ENCODE results near the gene R3HCC1L.

DNA sequence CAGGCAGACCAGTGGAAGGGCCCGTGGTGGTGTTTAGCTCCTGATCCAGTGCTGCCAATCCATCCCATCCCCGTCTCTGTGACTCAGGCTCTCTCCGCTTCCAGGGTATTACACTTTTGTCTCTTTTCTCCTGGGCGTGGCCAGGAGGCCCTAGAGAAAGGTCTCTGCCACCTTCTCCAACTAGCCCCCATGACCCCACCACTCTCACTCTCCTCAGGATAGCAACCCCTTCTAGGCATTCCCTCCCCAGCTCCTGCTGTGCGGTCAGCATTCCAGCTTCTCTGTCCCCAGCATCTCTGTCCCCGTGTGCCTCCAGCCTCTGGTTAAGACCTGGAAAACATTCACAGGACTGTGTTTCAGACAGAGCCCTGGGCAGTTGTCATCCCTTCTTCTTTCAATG, 36.2 kb upstream of the R3HCC1L start:
- TF ChIP-seq, protein P1, sequence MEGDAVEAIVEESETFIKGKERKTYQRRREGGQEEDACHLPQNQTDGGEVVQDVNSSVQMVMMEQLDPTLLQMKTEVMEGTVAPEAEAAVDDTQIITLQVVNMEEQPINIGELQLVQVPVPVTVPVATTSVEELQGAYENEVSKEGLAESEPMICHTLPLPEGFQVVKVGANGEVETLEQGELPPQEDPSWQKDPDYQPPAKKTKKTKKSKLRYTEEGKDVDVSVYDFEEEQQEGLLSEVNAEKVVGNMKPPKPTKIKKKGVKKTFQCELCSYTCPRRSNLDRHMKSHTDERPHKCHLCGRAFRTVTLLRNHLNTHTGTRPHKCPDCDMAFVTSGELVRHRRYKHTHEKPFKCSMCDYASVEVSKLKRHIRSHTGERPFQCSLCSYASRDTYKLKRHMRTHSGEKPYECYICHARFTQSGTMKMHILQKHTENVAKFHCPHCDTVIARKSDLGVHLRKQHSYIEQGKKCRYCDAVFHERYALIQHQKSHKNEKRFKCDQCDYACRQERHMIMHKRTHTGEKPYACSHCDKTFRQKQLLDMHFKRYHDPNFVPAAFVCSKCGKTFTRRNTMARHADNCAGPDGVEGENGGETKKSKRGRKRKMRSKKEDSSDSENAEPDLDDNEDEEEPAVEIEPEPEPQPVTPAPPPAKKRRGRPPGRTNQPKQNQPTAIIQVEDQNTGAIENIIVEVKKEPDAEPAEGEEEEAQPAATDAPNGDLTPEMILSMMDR (conservative IDR thresholded peaks at IDR 0.05 in 1 of 2, IDR thresholded peaks at IDR 0.05 in 1 of 2; ENCODE audit: extremely low read depth in 1 of 2, insufficient read depth in 1 of 2, low read depth in 1 of 2, low read length in 2 of 2) = no peak
- no peak for TF ChIP-seq EZH2 (IDR thresholded peaks at IDR 0.05; ENCODE audit: borderline replicate concordance, low read length)

Measured in mammary epithelial cell (primary cell).